GM21515 (cell line): ENCODE measurements around the gene AGPAT3.

Experiments used
- ATAC-seq: cut with Tn5 transposase; IDR thresholded peaks from one replicate; pipeline ENCODE4 v1.9.1; 2021; ENCODE audit not compliant: unreplicated experiment

AGPAT3 gene

DNA sequence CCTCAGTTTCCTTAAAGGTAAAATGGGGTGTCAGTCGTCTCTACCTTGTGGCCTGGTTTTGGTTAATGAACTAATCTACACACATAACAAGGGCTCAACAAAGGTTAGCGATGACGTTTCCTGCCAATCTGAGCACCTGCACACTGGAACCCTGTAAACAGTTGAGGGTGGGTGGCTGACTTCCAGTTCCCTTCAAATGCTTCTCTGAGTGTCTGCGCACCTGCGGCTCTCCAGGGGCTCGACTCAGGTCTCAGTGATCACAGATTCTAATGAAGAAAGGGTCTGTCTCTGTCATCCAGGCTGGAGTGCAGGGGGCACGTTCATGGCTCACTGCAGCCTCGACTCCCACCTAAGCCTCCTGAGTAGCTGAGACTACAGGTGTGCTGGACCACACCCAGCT lies 3.3 kb upstream of the AGPAT3 start:
- ATAC-seq, result no peak

DNA sequence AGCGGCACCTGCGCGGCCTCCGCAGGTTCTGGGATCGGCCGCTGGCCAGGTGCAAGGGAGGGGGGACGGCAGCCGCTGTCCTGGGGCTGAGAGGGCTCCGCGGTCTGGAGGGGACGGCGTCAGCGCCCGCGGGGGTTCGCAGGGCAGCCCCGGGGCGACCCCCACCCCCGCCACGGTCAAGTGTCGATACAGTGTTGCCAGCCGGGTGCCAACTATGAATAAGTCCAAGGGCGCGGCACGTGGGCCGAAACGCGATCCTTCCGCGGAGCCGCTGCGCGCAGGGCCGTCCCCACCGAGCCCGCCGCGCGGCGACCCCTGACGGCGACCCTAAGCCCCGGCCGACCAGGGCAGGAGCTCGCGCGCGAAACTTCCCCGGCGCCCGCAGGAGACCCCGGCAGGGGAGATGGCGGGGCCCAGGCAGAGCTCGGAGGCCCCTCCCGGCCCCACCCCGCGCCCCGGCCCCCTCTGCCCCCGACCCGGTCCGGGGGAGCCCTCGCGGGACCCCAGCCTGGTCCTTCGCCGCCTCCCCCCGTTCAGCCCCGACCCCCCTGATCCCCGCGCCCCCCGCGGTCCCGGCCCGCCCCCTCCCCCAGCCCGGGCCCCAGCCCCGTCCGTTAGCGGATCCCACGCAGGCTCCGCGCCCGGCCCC lies 586 bp upstream of the AGPAT3 start:
- no peak for ATAC-seq

DNA sequence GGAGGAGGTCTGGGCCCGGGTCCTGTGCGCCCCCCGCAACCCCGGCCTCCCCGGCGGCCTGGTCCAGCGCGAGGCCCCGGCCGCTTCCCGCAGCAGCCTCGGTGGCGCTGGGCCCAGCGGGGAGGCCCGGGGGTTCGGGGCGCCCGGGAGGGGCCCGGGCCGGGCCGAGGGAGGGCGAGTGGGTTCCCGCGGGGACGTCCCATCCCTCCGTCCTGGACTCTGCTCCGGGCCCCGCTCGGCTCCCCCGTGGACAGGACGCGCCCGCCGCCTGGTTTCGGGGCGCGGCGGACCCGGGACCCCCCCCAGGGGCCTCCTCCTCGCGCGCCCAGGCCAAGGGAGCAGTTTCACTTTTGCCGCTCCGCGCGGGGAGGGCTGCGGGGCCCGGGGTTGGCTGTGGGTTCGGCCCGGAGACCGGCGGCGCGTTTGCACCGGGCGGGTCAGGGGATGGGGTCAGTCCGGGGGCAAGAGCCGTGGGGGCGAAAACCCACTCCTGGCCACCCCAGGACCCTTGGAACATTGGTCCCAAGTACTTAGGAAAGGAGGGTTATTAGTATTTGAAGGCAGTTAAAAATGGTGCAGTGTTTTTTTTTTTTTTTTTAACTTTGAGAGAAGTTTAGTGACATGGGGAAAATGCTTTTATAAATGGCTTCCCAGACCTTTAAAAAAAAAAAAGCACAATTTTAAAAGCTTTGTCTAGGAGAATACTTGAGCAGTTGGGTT lies 677 bp downstream of the AGPAT3 start:
- ATAC-seq, result no peak

DNA sequence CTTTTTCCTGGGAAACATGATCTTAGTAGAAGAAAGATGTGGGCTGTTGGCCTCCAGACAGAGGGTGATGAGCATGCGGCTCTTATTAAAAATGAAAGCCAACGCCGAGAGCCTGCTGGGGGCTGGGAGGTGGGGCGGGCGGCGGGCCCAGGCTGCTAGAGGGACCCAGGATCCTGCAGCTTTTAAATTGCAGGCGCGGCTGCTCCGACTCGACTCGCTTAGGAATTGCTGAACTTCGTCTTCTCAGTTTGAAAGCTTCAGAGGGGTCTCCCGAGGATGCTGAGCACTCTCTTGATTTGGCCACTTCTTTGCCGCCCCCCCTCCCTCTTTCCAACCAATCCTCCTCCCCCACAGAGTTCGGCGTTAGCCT lies 1.2 kb downstream of the AGPAT3 start:
- ATAC-seq, result no peak

DNA sequence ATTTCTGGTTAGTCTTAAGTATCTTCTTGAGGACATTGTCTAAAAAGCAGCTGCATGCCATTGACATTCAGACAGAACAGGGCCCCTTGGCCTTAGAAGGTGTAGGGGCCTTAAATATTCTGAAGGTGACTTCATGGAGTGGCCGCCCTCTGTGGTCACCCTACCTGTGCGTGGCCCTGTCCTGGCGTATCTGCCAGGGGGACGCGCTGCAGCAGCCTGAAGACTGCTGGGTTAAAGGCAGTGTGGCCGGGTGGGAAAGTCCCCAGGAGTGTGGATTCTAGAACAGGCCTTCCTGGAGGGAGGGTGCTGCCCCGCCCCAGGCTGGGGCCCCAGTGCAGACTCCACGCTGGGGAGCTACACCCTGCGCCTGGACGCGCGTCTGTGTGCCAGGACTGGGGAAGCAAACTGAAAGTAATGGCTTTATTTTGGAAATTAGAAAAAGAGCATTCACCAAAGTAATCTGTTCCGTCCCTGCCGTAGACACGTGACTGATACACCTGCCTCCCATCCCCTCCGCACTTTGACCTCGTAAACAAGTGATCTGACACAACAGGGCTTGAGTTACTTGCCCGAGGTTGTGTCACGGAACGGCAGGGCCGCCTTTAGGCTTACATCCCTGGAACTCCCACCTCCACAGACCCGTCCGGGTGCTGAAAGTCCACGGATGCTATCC lies 1.8 kb downstream of the AGPAT3 start:
- ATAC-seq, result no peak

DNA sequence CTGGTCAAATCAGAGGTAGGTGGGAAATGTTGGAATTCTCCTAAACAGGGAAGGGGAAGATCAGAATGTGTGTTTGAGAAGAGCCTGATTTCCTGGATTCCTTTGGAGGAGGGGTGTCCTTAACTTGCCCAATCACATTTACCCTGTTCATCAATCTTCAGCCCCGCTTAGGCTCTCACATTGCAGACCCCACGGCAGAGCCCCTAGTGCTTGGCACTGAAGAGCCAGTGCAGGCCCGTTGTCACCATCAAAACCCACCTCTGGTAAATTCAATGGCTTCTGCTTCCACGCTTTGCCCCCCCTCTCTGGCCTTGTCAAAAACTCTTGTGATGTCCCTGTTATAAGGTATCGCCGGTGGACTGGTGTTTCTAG lies 2.3 kb downstream of the AGPAT3 start:
- no peak for ATAC-seq

DNA sequence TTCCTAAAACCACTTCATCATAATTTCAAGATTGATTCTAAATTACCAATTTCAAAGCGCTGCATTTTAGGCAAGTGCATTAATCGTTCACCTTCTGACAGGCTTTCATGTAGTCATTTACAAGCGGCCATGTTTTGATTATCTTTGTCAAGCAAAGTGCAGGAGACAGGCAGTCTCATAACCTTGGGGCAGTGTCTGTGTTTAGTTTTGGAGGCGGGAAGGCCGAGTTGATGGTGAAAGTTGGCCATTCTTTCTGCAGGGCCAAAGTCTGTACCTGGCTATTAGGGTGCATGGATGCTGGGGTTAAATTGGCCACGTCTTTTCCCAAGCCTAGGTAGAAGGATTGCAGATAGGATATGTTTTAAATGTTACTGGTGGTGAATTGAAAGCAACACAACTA lies 2.9 kb downstream of the AGPAT3 start:
- ATAC-seq, result no peak

DNA sequence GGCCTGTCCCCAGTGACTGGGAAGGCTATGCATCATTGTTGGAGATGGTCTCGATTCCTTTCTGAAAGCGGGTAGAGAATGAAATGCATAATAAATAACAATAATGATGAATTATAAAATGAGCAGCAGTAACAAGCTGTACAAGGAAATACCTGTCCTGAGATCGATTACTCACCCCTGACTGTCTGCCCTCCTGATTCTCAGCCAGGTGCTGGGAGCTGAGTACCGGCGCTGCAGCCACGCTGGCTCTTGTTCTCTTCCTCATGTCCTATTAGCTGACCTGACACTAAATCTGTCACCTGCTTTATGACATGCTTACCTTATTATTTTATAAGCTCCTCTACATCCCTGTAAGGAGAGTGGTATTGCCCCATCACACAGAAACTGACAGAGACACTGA lies 3.4 kb downstream of the AGPAT3 start:
- no peak for ATAC-seq

DNA sequence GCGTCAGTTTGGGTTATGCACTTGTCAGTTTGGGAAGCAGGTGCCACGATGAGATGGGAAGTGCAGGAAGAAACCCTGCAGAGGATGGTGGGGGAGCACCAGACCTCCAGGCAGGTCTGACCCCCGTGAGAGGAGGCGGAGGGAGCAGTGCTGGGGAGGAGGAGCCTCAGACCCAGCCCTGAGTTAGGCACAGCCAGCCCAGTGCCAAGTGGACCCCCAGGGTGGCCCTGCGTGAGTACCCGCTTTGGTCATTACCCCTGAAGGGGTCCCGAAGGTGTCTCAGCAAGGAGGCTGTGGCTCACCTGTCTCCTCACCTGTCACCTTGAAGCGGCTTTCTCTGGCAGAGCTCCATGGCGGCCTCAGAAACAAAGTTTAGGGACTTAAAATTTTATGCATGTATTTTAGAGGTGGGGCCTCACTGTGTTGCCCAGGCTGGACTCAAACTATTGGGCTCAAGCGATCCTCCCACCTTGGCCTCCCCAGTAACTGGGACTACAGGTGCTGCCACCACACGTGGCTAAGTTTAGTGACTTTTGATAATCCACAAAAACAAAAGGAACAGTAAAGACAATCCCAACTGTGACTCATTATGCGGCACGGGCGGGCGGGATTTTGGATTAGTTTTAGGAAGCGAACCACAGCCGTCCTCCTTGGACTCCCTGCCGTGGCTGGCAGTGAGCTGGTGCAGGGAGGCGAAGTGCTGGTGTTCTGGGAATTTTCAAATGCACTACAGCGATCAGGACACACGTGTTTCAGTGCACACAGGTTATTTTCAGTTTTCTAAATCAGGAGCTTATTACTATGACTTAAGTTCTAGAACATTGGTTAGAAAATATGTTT lies 4.7 kb downstream of the AGPAT3 start:
- no peak for ATAC-seq

DNA sequence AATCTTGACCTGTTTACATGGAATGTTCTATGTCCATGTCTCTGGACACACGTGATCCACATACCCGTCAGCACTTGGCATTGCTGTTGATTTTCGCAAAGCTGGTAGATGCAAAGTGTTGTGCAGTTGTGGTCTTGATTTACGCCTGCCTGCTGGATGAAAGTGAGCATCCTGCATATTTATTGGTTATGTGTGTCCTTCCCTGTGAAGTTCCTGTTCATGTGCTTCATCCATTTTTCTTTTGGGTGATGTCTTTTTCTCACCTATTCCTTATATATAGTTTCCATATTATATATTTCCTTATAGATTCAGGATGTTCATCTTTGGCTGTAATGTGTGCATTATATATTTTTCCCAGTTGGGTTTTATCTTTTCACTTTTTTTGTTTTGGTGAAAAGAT lies 6.5 kb downstream of the AGPAT3 start:
- ATAC-seq, result no peak

DNA sequence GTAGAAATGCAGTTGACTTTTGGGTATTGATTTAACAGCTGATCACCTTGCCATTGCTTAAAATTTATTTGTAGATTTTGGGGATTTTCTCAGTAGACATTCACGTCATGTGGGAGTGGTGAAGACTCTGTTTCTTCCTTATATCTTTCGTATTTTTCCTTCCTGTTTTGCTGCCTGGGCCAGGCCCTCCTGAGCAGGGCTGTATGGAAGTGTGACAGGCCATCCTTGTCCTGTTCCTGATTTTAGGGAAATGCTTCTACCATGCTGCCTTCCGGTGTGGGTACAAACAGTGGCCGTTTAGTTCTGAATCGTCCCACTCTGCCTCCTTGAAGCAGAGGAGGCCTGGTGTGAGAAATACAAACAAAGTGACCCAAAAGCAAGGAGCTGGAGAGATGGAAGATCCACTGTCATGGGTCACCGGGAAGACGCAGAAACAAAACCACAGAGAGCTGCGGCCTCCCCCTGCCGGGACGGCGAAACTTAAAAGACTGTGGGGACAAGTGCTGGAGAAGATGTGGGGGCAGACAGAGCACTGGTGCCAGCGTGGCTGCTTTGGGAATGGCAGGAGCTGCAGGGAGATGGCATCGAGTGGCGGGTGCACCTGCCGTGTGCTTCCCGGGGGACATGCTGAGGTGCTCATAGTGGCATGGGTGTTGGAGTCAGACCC lies 7.6 kb downstream of the AGPAT3 start:
- no peak for ATAC-seq

DNA sequence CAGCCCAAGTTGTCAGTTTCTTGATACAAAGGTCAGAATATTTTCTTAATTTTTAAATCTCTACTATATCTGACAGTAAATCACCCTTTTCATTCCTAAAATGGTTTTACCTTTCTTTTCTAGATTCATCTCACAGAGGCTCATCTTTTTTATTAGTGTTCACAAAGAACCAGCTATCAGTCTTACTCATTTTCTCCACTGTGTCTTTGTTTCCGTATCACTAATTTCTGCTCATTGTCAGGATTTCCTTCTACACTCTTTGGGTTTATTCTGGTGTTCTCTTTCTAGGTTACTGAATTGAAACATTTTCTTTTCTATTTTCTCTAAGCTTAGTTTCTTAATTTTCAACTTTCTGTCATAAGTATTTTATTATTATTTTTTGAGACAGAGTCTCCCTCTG lies 8.7 kb downstream of the AGPAT3 start:
- no peak for ATAC-seq

DNA sequence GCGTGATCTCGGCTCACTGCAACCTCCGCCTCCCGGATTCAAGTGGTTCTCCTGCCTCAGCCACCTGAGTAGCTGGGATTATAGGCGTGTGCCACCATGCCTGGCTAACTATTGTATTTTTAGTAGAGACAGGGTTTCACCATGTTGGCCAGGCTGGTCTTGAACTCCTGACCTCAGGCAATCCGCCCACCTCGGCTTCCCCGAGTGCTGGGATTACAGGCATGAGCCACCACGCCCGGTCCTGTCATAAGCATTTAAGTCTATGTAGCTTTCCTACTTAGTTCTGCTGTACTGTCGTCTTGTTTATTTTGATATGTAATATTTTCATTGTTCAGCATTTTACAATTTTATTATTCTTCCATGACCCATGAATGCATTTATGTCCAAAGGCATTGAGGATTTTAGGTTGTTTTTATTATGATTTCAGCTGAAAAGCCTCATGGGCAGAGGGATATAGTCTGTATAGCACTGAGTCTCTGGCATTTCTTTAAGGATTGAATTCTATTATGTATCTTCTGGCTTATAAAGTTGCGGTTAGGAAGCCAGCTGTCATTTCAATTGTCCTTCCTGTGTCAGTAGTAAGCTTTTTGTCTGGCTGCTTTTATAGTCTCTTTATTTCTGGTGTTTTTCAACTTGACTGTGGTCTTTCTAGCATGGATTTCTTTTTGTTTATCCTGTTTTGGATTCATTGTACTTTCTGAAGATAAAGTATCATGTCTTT lies 9.2 kb downstream of the AGPAT3 start:
- no peak for ATAC-seq

DNA sequence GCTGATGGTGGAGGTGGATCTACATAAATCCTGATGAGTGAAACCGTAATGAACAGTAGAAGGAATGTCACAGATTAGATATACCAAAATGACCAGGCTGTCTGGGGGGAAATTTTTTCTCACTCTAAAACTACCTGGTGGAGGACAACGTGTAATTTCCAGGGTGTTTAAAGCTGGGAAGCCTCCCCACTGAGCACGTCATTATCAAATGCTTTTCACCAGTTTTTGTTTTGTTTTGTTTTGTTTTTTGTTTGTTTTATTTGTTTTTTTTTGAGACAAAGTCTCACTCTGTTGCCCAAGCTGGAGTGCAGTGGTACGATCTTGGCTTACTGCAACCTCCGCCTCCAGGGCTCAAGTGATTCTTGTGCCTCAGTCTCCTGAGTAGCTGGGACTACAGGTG lies 11.6 kb downstream of the AGPAT3 start:
- no peak for ATAC-seq

DNA sequence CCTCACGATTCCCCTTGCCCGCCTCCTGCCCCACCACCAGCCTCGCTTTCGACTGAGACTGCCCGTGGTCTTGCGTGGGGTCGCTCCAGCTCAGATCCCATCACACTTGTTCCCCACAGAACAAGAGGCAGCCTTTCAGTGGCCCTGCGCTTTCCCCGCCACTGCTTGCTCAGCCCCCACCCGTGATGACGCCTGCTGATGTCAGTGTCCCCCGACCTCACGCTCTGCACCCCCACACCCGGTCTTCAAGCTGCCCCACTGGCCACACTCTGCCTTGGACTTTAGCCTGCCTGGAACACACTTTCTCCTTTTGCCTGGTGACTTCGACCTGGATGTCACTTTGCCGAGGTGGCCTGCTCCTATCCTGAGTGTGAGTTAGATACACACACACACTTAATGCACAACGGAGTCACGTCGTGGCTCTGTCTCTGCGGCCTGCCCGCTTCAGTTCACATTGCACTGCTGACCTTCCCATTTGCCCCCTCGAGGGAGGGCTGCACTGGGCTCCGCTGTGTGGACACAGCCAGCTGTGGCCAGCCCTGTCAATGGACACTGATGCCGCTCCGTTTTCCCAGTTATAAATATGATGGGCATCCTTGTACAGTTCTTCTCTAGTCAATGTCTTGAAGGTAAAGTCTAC lies 13.0 kb downstream of the AGPAT3 start:
- no peak for ATAC-seq

DNA sequence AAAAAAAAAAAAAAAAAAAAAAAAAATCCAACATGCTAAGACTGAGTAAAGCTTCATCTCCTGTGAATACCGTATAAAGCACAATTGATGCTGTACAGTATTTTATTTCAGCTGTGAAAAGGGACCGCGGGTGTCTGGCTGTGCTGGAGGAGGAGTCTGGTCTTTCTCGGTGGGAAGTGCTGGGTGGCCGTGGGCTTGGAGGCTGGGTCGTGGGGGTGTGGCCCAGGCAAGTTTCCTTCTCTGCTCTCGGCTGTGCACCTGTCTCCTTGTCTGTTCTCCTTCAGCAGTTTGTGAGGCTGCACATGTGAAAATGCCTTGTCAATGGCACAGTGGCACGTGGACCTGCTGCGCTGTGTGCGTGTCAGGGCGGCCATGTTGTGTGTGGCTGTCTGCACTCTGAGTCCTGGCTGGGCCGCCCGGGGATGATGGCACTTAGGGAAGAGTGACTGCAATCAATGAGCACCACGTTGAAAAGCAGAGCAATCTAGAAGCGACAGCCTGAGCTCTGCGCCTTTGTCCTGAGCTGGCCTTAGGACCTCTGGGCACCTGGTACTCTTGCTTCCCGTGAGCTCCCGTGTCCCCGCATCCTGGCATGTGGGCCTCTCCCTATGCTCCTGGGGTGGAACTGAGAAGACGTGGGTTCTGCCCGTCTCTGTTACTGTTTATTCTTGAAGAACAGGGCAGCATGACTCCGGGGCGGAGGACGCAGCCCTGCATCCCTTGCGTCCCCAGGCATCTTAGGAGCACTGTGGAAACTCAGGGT lies 14.5 kb downstream of the AGPAT3 start:
- no peak for ATAC-seq

DNA sequence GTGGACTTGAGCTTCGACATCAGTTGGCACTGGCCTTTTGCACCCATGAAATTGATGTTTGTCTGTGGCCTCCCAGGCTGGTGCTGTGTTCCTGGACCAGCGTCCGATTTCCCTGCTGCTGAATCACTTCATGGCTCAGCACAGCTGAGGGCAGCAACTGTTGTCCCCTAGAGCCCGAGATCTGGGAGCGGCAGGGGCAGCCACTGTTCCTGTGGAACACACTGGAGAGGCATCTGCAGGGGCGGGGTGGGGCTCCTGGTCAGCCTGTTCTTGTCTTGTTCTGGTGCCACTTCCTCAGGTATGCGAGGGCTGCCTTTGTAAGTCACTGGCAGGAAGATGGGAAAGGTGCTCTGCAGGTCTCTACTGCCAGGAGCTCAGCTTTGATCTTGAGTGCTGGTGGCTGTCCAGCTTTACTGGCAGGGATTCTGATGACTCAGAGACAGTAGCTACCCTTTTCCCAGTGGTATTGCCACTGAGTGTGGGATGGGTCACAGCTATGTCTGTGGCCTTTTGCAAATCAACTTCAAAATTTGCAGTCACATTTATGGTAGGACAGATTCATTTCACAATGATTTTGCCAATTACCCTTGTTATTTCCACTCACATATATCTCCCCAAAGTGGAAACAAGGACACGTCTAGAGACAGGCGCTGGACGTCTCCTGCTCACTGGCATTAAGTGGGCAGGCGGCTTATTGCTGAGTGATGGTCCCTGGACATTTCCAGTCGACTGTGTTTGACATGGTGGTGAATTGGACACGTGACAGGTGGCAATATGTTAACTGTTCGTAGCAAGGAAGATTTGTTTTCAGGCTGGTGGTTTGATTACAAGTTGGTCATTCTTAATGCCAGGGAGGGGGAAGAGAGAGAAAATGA lies 15.3 kb downstream of the AGPAT3 start:
- no peak for ATAC-seq

DNA sequence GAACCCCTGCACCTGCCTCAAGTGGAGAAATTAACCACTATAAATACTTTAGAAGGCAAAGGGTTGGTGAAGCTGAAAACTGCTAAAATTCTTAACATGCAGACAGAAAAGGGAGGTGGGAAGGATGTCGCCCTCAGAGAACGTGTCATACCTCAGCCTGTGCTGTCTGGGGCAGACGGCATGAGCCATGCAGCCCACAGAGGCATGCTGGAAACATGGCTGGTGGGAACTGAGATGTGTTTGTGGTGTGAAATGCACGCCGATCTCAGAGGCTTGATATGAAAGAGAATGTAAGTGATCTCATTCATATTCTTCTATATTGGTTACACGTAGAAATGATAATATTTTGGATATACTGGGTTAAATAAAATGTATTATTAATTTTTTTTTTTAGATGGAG lies 16.3 kb downstream of the AGPAT3 start:
- ATAC-seq, result no peak
